GM12892 (cell line): ENCODE data around the gene TEAD3.

Experiments
- POLR2A ChIP-seq: IDR thresholded peaks from 2 replicates; pipeline ENCODE4 v1.6.1; 2011; ENCODE audit warnings: low read depth, low read length, control low read depth
- POLR2AphosphoS5 ChIP-seq: IDR thresholded peaks from 2 replicates; pipeline ENCODE4 v1.6.1; 2011; ENCODE audit warnings: low read depth, low read length, control low read depth
- TAF1 ChIP-seq: IDR thresholded peaks from 2 replicates; pipeline ENCODE4 v1.6.1; 2011; ENCODE audit warnings: low read depth, mild to moderate bottlenecking, control low read depth, low read length, borderline replicate concordance

DNA sequence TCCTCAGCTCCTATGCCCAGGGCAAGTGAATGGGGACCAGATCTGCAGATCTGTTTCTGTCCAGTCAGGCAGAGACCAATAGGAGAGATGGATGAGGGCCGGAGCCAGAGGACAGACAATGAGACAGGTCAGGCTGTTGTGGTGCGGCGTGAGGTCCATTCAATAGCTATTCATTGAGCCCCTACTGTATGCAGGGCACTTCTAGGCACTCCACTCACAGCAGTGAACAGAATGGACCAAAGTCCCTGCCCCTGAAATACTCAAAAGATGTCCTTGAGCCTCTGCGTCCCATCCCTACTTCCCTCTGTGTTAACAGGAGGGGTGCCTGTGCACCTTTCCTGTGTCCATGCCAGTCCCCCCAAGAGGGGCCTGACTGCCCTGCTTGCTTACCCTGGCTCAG is 24.4 kb upstream of the TEAD3 start:
- TF ChIP-seq POLR2A, result no peak
- TF ChIP-seq POLR2AphosphoS5, result no peak
- TF ChIP-seq TAF1, result no peak
